ENCODE results near the gene OXSR1. TPM values are rescaled to one million over a fixed set of nuclear protein-coding genes. Genes with fewer than 3 reads are reported as not detected.

Gene OXSR1
- total and polyA plus RNA-seq, 10 of the 15 experiments (the other 5 are each of a cell fraction or from before 2014, with no cell fraction given) = 12.4 to 54.6 (median 35.7) TPM

- Histone ChIP-seq H3K27me3 (replicated peaks in 1 of 2; ENCODE audit: control insufficient read depth in 2 of 2, insufficient read depth in 2 of 2, low read length in 1 of 2) (no peaks in the 10 kb centered on the region), H4K20me1 (ENCODE audit: control insufficient read depth, insufficient read depth) (peaks cover 12% of the 10 kb centered on the region; the same call in 1 of the 2 replicates), H3K36me3 (ENCODE audit: control insufficient read depth in 2 of 2, insufficient read depth in 2 of 2, low read length in 1 of 2) (no peaks in the 10 kb centered on the region), H2AFZ (ENCODE audit: control insufficient read depth, low read depth, low read length) (no peak overlapping the region), H3K4me3 (peak overlapping the region; percentile 45; the same call in 1 of the 2 replicates), H3K79me2 (ENCODE audit: control insufficient read depth, insufficient read depth, low read length) (peaks cover 99% of the 10 kb centered on the region), H3K27ac (ENCODE audit: control insufficient read depth, insufficient read depth) (peak overlapping the region; percentile 12; the same call in 1 of the 2 replicates), H3K9me3 (replicated peaks; ENCODE audit: control insufficient read depth, insufficient read depth, low read length) (no peaks in the 10 kb centered on the region), H3K4me2 (ENCODE audit: control insufficient read depth, insufficient read depth) (peak overlapping the region; percentile 66), H3K9ac (ENCODE audit: control insufficient read depth, insufficient read depth, low read length) (no peak overlapping the region), H3K4me1 (ENCODE audit: control insufficient read depth, insufficient read depth, low read length) (peaks cover 33% of the 10 kb centered on the region)
- in situ Hi-C loops (cut with MboI) = no loop called here
- FAIRE-seq = no peak
- no peak for TF ChIP-seq CBX3 (IDR thresholded peaks at IDR 0.05; ENCODE audit: borderline replicate concordance, low read depth)
- TF ChIP-seq ETV6 (conservative IDR thresholded peaks at IDR 0.05 in 1 of 2, IDR thresholded peaks at IDR 0.05 in 1 of 2; ENCODE audit: borderline replicate concordance in 1 of 2, low read depth in 1 of 2) = no peak
- no peak for TF ChIP-seq HSF1 (IDR thresholded peaks at IDR 0.05; ENCODE audit: low read depth, low read length)
- TF ChIP-seq ZNF274 (IDR thresholded peaks at IDR 0.05; ENCODE audit: insufficient read depth, insufficient read length) = no peak
- ChIA-PET SMC1A (ENCODE audit: uncharacterized antibody, unreplicated experiment) (interaction anchor here (0.8 to 3.2 kb wide), 11 partner anchors 8 to 58 kb away, joined by 3 to 18 read pairs (median 5); partner anchors contain the start of genes ACAA1 and MYD88), CTCF (interaction anchor here (0.8 to 1.7 kb wide), 5 partner anchors 8 to 54 kb away, joined by 3 to 5 read pairs (median 3); no protein-coding TSS in a partner anchor), POLR2A (interaction anchor here (0.9 to 1.3 kb wide), 3 partner anchors 18 to 34 kb away, joined by 3 read pairs; partner anchors contain the start of gene ACAA1), RAD21 (ENCODE audit: unreplicated experiment) (interaction anchor here (1.4 to 1.7 kb wide), 2 partner anchors 34 to 66 kb away, joined by 3 to 6 read pairs; partner anchors contain the start of gene ACAA1)
- intact Hi-C loops (cut with micrococcal nuclease; ENCODE audit: unreplicated experiment) = no loop called here
- no peak for DNase-seq (ENCODE audit: low read depth, low spot score)
- no TSS peak for BruUV-seq (replicated peaks)
- 99% methylated on average over 4 of the region's 4 CpGs for WGBS (ENCODE audit: insufficient coverage, insufficient replicate concordance, low lambda C conversion rate, missing lambda C conversion rate)
- no peak for ATAC-seq
Measured at GRCh38 chr3:38170722-38171121, 5.4 kb downstream of the OXSR1 start.

Measured in GM12878 (cell line).